Measurements from ENCODE around the gene COX6B2.

COX6B2 gene

DNA sequence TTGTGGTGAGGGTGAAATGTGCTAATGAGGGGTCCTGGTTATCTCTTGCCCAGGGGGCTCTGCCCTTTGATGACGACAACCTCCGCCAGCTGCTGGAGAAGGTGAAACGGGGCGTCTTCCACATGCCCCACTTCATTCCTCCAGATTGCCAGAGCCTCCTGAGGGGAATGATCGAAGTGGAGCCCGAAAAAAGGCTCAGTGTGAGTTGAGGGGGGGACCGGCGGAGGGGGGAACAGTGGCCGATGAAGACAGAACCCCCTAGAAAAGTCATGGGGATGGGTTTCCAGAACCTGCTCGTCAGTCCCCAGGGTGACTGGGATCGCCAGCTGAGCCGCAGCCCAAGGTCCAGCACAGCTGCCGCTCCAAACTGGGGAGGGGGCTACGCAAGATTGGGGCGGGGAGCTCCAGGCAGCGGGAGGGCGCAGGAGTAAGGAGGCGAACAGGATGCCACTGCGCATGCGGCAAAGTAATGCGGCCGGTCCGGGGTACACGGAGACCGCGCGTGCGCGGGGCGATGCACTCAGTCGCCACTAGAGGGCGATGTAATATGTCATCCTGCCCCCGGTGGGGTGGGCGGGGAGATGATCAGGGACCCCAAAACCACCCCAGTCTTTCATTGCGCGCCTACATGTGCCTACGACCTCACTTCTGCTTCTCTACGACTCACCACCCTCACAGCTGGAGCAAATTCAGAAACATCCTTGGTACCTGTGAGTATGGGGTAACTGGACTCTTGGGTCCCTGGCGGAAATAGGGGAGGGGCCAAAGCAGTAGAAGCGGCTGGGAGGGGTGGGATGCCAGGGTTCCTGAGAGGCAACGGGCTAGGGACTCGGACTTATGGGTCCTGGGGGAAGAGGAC, 52.8 kb downstream of the COX6B2 start:
- Histone ChIP-seq H3K27ac (peak overlapping the region in 13 of 21 experiments; percentile 1 to 53 (median 26)), H3K4me3 (peak overlapping the region in 5 of 7 experiments; percentile 7 to 36 (median 22))

- H3K4me3 ChIP-seq, result no peak overlapping the region
- H3K27ac ChIP-seq, result peak overlapping the region in 1 of 21 experiments; percentile 53
Measured at GRCh38 chr19:55300886-55301458, 53.5 kb downstream of the COX6B2 start.

DNA sequence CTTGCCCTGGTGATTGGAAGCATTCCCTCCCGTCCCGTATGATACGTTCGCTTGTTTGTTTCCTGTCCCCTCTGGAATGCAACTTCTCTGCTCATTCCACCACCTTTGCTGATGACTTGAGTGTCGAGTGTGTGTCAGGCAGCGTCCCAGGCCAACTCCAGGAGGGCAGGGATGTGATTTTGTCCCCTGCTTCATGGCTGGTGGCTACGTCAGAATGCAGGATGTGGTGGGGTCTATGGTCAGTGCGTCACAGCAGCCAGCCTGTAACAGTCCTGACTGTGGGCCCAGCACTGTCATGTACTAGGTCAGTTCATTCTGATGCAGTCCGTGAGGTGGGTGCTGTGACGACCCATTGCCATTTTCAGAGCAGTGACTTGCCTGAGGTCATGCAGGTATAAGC, 54.5 kb downstream of the COX6B2 start:
- Histone ChIP-seq H3K4me3 (no peak overlapping the region), H3K27ac (no peak overlapping the region)

Measured in skin epidermis (tissue), 12 donors.